H7 (cell line): ENCODE results near the gene DYNC2LI1. TPM values are rescaled to one million over a fixed set of nuclear protein-coding genes. Genes with fewer than 3 reads are reported as not detected.
A peak's percentile ranks its signal among the peaks of the same experiment; 100 is the strongest.

Experiments used
- DNase-seq: peaks from one replicate; pipeline ENCODE4 v3.0.0; 2012
- H3K27me3 ChIP-seq: 2 replicates; pipeline ENCODE4 v1.6.0; 2011; ENCODE audit warnings: mild to moderate bottlenecking, low read length; ENCODE audit not compliant: control insufficient read depth, insufficient read depth
- H3K36me3 ChIP-seq: replicated peaks from 2 replicates; pipeline ENCODE4 v1.5.1; 2011; ENCODE audit warnings: low read length; ENCODE audit not compliant: control insufficient read depth, insufficient read depth
- H3K4me3 ChIP-seq: 2 replicates; pipeline ENCODE4 v1.5.1; 2011; ENCODE audit warnings: low read depth, mild to moderate bottlenecking, control low read depth, low read length, moderate library complexity; ENCODE audit not compliant: insufficient read depth
- total RNA-seq: library from RNA; depleted of rRNA; stranded (reverse); fragments of >200 nt; shearing (Covaris generic); gene quantifications from 2 replicates; pipeline ENCODE4 v1.2.3, GENCODE V29; 2014

The DYNC2LI1 gene
- total RNA-seq, 1 experiment from 2014 or later = 9.5 TPM

- no peak for DNase-seq
- no peaks in the 10 kb centered on the region for H3K27me3 ChIP-seq
These were observed 25.5 kb upstream of the DYNC2LI1 start for GRCh38 chr2:43748333-43748732.

GRCh38 chr2:43749583-43749982, 24.3 kb upstream of the DYNC2LI1 start:
- no peak overlapping the region for H3K4me3 ChIP-seq
- no peaks in the 10 kb centered on the region for H3K36me3 ChIP-seq
- DNase-seq = no peak
- H3K27me3 ChIP-seq = no peaks in the 10 kb centered on the region

More at GRCh38 chr2:43748333-43748732, 25.5 kb upstream of the DYNC2LI1 start:
- no peak overlapping the region for H3K4me3 ChIP-seq
- H3K36me3 ChIP-seq = no peaks in the 10 kb centered on the region

GRCh38 chr2:43751476-43751990, 22.3 kb upstream of the DYNC2LI1 start:
- no peak for DNase-seq
- Histone ChIP-seq H3K4me3 (no peak overlapping the region), H3K36me3 (no peaks in the 10 kb centered on the region), H3K27me3 (no peaks in the 10 kb centered on the region)

DNA sequence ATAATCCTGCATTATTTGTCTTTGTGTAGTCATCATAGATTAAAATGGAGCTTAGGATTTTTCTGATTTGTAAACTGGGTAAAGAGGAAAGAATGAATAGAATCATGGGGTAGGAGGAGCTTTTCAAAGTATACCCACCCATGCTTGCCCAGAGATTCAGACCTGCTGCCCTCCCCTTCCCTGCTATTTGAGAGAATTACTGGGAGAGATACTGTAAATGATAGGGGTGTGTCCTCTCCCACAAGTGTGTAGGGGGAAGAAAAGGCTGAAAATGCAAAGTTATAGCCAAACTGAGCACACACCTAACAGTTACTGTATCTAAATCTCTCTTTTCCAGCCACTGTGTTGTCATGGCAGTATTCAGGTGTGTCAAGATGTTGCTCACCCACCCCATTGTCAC, 21.5 kb upstream of the DYNC2LI1 start:
- DNase-seq = no peak
- no peaks in the 10 kb centered on the region for H3K36me3 ChIP-seq
- H3K4me3 ChIP-seq = no peak overlapping the region
- H3K27me3 ChIP-seq = no peaks in the 10 kb centered on the region

DNA sequence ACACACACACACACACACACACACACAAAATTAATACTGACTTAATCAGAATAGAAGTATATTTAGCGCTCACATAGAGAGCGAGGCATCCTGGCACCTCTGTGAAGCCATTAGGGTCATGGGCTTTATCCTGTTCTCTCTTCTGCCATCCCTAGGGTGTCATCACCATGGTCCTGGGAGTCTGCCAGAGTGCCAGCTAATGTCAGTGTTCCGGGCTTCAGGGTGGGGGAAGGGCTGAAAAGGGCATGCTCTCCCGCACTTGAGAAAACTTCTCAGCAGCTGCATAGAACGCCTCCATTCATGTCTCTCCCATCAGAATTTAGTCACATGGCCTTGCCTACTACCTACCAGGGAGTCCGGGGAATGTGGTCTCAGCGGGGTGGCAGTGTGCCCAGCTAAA, 19.7 kb upstream of the DYNC2LI1 start:
- Histone ChIP-seq H3K27me3 (no peaks in the 10 kb centered on the region), H3K36me3 (no peaks in the 10 kb centered on the region), H3K4me3 (no peak overlapping the region)
- no peak for DNase-seq

DNA sequence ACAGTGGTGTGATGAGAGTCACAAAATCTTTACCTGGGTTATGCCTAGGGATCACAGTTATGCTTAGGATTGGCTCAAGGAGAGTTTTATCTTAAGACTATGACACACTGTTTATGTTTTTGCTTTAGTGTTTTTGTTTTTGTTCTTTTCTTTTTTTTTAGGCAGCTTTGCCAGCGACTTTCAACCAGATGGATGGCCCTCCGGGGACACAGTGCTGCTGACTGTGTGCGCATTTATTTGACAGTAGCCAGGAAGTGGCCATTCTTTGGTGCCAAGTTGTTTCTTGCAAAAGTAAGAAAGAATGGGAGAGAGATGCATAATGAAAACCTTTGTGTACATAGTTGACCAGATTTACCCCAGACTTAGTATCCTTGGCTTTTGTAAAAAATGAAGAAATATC, 15.1 kb upstream of the DYNC2LI1 start:
- no peaks in the 10 kb centered on the region for H3K27me3 ChIP-seq
- H3K4me3 ChIP-seq = no peak overlapping the region
- no peak for DNase-seq
- H3K36me3 ChIP-seq = no peaks in the 10 kb centered on the region

DNA sequence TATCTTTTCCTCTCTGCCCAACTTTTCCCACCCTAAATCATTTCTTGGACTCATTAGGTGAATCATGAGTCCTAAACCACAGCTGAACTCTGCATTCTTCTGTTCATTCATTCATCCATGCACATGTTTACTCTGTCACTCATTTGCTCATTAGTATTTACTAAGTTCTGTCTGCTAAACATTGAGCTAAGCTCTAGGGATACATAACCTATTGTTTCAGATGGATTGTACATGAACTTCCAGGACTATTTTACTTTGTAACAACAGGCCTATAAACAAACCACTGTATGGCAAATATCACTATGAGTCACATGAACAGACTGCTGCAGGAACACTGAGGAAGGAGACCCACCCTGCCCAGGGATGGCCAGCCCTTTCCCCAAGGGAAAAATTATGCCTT, 14.6 kb upstream of the DYNC2LI1 start:
- Histone ChIP-seq H3K27me3 (no peaks in the 10 kb centered on the region), H3K4me3 (no peak overlapping the region), H3K36me3 (no peaks in the 10 kb centered on the region)
- no peak for DNase-seq

DNA sequence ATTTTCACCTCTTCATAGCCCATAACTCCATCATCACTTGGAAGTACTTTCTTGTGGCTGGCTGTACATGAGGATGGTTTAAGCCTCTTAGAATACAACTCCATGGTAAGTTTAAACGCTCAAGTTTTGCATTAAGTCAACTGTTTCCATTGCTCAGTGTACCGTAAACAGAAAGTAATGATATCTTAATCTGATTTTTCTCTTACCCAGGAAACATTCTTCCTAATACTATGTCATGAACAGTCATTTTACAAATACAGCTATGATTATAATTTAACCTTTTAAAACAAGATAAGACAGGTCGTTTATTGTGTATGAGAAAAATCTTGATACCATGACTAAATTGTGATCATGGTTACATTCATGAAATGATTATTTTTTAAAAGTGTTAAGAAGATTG, 11.6 kb upstream of the DYNC2LI1 start:
- no peak for DNase-seq
- H3K36me3 ChIP-seq = no peaks in the 10 kb centered on the region
- H3K27me3 ChIP-seq = no peaks in the 10 kb centered on the region
- H3K4me3 ChIP-seq = no peak overlapping the region

GRCh38 chr2:43763091-43763490, 10.7 kb upstream of the DYNC2LI1 start:
- H3K4me3 ChIP-seq = no peak overlapping the region
- DNase-seq = no peak
- no peaks in the 10 kb centered on the region for H3K36me3 ChIP-seq
- no peaks in the 10 kb centered on the region for H3K27me3 ChIP-seq

DNA sequence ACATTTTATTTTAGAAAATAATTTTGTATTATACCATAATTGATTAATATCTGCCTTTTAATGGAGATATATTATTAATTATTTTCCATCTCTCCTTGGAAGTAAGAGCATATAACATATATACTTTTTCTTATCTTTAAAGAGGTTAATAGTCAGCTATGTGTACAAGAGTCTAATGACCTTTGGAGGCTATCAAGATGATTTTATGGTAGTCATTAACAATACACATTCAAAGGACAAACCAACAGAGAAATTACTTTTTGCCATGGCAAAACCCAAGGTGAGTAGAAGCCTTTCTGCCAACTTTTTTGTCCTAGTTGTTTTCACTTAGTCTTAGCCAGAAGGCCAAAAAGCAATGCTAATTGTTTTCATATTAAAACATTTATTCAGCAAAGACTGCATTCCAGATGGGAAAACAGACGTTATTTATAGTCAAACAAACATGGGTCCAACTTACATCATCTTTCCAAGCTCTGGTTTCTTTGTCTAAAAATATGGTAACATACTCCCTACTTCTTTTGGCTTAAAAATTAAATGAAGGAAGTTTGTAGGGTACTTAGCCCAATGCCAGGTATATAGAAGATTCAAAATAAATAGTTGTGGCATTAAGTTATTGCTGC, 9.6 kb upstream of the DYNC2LI1 start:
- no peaks in the 10 kb centered on the region for H3K27me3 ChIP-seq
- DNase-seq = no peak
- H3K36me3 ChIP-seq = no peaks in the 10 kb centered on the region
- no peak overlapping the region for H3K4me3 ChIP-seq

DNA sequence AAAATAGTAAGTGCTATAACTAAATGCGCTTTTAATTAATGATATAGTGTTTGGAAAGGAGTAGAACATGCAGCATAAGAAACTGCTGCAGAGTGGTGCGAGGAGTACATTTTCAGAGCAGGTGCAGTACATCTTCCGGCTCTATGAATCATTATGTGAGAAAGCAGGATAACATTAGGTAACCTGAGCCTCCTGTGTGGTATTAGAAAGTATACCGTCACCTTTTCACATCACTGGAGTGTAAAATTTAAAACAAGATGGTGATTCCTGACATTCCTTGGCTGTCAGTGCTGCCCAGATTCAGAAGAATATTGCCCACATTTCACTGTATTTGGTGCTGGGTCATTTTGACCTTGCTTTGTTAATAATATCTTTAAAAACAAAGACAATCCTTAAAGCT, 7.8 kb upstream of the DYNC2LI1 start:
- Histone ChIP-seq H3K27me3 (no peaks in the 10 kb centered on the region), H3K4me3 (no peak overlapping the region), H3K36me3 (no peaks in the 10 kb centered on the region)
- DNase-seq = no peak

DNA sequence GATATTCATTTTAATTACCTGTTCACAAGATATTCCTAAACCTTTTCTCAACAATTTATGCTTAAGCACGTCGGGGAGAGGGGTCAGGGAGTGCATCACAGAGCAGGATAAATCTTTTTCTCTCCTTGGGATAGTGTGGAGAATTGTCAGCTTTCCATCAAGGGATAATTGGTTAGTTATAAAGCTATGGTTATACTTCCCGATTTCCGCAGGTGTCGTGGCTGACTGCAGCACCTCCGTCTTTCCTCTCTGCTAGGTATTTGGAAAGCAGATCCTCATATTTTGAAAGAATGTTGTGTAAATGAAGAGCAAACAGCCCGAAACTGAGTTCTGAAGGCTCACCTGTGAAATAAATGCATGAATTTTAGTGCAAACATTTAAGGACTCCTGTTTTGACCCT, 778 bp downstream of the DYNC2LI1 start:
- H3K36me3 ChIP-seq = no peaks in the 10 kb centered on the region
- no peak for DNase-seq
- H3K4me3 ChIP-seq = peak overlapping the region; percentile 65
- H3K27me3 ChIP-seq = no peaks in the 10 kb centered on the region

GRCh38 chr2:43776324-43776723, 2.5 kb downstream of the DYNC2LI1 start:
- Histone ChIP-seq H3K36me3 (no peaks in the 10 kb centered on the region), H3K4me3 (no peak overlapping the region), H3K27me3 (no peaks in the 10 kb centered on the region)
- DNase-seq = no peak

DNA sequence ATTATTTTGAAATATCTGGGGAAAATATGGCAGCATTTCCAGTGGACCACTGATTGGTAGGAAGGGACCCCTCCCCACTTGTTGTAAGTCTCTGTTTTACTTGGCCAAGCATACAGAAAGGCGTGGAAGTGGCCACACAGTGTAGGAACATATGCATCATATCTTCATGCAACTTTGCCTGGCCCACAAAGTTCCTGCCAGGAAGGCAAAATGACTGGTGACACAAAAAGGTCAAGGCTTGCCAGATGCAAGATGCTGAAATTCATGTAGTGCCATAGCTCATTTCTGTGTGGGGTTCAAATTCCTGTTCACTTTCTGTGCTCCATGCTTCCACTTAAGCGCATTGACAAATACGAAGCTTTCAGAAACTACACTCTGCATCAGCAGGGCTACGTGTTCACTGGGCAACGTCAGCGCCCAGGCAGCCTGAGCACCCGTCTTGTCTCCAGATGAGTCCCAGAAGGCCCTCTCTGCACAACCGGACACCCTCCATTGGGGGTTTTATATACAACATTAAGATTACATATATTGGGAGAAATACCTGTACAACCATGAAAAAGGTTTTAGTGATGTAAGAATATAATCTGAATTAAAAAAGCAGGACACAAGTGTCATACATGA, 3.6 kb downstream of the DYNC2LI1 start:
- Histone ChIP-seq H3K4me3 (no peak overlapping the region), H3K36me3 (no peaks in the 10 kb centered on the region), H3K27me3 (no peaks in the 10 kb centered on the region)
- no peak for DNase-seq

GRCh38 chr2:43778233-43778632, 4.4 kb downstream of the DYNC2LI1 start:
- DNase-seq = no peak
- Histone ChIP-seq H3K27me3 (no peaks in the 10 kb centered on the region), H3K4me3 (no peak overlapping the region), H3K36me3 (no peaks in the 10 kb centered on the region)
